Fibroblast of skin of right quadriceps (primary cell): Measurements from ENCODE around the gene PPP1R15B.

Experiments
- DNase-seq: peaks from one replicate; pipeline ENCODE4 v3.0.0-alpha.2; 2013

PPP1R15B gene

DNA sequence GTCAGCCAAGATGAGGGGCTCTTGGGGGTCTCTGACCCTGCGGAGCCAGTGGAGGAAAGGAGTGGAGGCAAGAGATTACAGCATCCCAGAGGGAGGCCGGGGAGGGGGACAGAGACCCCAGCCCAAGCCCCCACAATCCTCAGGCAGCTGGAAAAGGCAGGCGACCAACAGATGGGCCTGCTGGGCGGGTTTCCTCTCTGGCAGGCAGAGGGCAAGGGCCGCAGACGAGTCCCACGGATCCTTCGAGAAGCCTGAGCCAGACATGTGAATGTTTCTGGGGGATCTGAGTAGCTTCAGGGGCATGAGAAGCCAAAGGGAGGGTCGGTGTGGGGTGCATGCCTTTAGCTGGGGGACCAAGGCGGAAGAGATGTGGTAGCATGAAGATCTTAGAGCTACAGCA lies 49.8 kb downstream of the PPP1R15B start:
- no peak for DNase-seq

GRCh38 chr1:204361341-204361771 lies 50.3 kb downstream of the PPP1R15B start:
- DNase-seq = no peak

DNA sequence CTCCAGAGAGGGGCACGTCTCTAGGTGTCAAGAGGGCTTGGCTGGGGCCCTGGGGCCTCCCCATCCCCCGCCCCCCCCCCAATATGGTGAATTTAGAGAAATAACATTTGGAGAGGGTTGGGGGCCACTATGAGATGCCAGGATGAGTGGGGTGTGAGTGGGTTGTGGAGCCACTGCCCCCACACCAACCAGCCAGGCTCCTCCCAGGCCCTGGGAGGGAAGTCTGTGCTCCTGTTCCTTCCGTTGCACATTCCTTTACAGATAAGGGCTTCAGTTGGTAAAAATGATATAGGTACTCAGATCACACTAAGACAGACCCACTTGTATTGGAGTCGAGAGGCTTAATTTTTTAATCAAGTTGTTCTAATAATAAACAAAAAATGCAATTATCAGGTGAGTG lies 51.3 kb downstream of the PPP1R15B start:
- DNase-seq = no peak

- peak; percentile 70 for DNase-seq
Observed at GRCh38 chr1:204359474-204360255, 52.0 kb downstream of the PPP1R15B start, which contains the start of gene PLEKHA6. Gene PLEKHA6, minus strand, starts transcription at chr1:204359929. Its CDS starts 86,202 bp downstream, at chr1:204273727.

DNA sequence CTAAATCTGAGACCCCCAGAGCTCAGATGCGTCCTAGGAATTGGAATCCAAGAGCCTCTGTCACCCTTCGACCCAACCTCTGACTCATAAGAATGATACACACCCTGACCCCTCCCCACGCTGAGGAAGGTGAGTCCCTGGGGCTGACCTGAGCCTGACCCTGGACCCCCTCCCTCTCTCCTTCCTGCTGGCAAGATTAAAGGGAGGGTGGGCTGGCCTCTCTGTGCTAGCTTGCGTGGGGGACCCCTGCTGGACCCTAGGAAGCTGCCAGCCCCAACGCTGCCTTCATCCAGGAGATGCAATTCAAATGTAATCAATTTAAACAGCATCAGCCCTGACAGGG lies 52.5 kb downstream of the PPP1R15B start:
- no peak for DNase-seq

DNA sequence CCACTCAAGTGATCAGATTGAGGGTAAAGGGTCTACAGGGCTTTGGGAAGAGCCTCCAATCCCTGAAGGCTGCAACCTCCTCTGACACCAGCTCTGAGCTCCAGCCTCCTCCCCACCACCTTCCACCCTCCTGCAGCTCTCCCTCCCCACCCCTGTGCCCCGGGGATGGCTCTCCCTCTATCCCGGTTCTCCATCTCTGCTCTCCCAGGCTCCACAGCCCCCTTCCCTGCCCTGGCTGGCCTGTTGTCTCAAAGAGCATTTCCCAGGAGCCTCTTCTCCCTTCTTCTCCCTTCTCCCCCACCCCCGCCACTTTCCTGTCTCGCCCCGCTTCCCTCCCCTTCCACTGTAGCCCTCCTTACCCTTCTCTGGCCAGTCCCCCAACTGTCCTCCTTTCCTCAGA lies 53.0 kb downstream of the PPP1R15B start:
- no peak for DNase-seq

DNA sequence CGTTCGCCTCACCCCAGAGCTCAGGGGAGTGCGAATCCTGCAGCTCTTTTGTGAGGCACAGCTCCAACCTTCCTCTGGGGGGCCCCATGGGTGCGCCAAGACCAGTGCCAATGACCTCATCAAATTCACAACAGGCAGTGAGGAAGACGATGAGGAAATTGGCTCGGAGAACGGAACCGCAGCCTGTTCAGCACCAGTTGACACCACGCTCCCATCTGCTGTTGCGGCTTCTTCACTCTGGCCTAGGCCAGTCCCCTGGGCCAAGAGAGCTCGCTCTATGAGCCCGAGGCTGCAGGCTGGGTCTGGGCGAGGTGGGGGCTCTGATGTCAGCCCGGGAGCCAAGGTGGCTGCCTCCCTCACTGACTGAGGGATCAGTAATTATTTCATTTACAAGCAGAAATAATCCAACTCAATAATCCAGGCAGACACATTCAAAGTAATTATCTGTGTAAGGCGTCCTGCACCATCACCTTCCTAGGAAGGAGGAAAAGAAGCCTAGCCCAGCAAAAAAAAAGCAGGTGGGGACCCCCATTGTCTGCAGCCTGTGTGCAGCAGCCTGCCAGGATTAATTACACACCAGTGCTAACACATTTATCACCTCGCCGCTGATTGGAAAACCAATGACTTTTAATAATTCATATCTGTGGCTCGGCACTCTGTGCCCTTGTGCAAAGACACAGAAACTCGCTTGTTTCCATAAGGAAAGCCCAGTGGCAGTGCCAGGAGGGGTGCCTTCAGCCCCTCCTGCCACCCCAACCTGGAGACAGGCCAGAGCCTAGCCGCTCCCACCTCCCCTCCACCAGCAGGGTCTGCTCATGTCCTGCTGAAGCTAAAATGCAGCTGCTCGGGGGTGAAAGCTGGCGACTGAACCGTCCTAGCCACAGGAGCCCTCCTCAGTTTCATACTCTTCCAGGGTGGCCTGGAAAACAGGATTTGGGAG lies 53.8 kb downstream of the PPP1R15B start:
- DNase-seq = no peak

DNA sequence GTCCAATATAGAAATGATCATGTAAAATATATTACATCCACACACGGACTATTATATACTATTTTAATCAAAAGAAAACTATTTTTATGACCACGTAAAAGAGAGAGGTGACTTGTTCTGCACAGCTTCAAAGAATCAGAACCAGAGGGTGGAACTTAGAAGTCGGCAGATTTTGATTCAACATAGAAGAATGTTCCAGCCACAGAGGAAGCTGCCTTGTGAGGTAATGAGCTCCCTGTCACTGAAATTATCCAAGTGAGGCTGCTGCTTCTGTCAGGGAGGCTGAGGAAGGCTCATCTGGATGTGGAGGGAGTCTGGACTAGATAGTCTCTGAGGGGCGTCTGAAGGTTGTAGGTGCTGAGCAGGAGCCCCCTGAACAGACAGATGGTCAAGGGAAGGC lies 54.6 kb downstream of the PPP1R15B start:
- DNase-seq = no peak

DNA sequence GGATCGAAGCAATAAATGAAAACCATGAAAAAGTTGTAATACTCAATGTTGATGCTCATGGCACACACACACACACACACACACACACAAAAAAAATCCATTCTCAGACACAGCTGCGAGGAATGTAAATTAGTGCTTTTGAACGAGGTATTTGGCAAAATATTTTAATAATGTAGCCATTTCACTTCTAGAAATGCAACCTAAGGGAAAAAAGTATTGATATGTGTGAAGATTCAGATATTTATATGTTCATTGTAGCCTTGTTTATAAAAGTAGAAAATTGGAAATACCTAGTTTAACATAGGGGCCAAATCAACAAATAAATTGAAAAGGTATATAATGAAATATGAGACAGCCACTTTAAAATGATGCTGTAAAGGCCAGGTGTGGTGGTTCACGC lies 55.7 kb downstream of the PPP1R15B start:
- DNase-seq = no peak

GRCh38 chr1:204354579-204354978 lies 57.0 kb downstream of the PPP1R15B start:
- no peak for DNase-seq
